Activated T-helper 1 cell treated with Interleukin-2 at 50 U/mL for 16 hours (primary cell): ENCODE measurements around the gene ACAD10.
"Not testable (repeated sequence)": the region's sequence is repeated elsewhere in the genome, so short reads cannot be mapped to it uniquely, and the experiment has no call there.

Source experiments
- DNase-seq: peaks from one replicate; pipeline ENCODE4 v3.0.0-alpha.2; 2020; ENCODE audit warnings: low read depth

The ACAD10 gene

DNA sequence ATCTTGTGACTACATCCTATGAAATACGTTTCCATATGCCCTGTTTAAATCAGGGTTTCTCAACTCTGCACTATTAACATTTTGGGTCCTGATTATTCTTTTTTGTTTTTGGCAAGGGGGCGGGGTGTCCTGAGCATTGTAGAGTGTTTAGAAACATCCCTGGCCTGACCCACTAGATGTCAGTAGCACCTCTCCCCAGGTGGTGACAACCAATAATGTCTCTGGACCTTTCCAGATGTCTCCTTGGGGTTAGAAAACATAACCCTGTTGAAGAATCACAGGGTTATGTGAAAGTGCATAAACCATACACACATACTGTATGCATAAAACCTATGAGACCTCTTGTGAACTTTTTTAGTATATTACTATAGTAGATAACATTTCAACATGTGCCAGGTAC is 1.4 kb downstream of the ACAD10 start:
- DNase-seq = no peak

DNA sequence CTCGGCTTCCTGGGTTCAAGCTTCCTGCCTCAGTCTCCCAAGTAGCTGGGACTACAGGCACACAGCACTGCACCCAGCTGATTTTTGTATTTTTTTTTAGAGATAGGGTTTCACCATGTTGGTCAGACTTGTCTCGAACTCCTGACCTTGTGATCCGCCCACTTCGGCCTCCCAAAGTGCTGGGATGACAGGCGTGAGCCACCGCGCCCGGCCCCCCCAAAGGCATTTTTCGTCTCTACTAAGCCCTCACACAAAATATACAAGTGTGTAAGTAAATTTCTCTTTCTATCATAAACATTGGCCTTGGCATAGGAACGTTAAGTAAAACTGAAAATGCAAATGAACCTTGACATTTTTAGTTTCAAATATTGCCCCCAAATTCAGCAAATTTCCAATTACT is 2.1 kb downstream of the ACAD10 start:
- DNase-seq = no peak

DNA sequence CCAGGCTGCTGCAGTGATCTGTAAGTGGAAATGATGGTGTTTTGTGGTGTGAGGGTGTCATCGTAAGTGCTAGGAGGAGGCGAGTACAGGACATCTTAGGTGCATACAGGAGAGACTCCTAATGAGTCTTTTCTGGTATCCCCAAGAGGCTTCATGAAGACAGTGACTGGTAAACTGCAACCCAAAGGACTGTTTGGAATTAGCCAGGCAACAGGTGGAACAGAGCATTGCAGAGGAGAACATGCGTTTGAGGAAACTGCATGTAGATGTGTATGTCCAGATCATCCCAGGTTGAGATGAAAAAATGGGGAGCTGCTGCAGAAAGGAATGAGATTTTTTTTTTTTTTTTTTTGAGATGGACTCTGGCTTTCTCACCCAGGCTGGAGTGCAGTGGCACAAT is 5.4 kb downstream of the ACAD10 start:
- no peak for DNase-seq

DNA sequence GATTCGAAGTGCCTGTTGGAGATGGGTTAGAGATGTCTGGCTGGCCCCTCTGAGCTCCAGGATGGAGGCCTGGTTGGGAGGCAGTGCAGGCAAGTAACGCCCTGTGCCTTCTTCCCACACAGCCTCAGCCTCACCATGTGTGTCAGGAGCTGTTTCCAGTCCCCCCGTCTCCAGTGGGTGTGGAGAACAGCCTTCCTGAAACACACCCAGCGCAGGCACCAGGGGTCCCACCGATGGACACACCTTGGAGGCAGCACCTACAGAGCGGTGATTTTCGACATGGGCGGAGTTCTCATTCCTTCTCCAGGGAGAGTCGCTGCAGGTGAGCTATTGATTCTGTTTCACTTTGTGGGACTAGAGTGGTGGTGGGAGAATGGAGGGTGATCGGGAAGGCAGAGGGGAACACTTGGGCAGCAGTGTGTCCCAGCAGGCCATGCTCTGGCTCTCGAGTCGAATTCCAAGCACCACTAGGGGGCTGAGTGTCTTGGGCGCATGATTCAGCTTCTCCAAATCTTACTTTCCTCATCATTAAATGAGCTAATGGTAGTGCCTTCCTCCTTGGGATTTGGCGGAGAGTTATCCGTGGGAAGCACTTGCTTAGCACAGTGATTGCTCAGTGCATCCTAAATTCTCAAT is 6.8 kb downstream of the ACAD10 start:
- no peak for DNase-seq

DNA sequence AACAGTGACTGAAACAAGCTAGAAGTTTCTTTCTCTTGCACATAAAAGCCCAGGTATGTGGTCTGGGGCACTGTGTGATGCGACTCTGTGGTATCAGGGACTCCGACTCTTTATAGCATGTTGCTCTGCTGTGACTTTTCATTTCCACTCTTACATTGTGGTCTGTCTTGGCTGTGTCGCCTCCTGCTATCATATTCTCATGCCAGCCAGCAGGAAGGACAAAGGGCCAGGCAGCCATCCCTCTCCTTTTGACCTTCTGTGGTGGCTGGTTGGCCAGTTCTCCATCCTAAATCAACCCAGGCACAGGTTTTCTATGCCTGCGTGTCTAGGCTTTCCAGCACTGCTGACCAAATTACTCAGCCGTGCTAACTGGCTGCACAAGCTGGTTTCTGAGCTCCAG is 8.0 kb downstream of the ACAD10 start:
- DNase-seq = no peak

DNA sequence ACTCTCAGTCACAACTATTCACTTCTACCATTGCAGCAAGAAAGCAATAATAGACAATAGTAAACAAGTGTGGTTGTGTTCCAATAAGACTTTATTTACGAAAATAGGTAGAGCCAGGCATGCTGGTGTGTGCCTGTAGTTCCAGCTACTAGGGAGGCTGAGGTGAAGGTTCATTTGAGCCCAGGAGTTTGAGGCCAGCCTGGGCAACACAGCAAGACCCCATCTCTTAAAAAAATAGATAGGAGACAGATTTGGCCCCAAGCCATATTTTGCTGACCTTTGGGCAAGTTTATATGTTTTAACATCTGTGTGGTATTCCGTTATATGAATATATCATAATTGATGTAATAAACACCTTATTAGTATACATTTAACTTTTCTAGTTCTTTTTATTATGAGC is 14.1 kb downstream of the ACAD10 start:
- DNase-seq = no peak

DNA sequence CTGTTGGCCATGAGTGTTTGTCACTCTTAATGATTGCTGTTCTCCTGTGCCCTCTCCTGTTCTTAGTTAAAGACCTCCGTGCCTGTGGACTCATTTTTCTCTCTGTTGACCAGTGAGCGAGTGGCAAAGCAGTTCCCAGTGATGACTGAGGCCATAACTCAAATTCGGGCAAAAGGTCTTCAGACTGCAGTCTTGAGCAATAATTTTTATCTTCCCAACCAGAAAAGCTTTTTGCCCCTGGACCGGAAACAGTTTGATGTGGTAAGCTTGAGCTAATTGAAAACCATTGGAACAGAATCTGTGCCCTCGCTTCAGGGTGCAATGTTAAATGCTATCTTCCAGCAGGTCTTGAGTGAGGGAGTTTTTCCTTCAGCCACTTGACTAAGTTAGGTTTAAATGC is 19.8 kb downstream of the ACAD10 start:
- DNase-seq = no peak

DNA sequence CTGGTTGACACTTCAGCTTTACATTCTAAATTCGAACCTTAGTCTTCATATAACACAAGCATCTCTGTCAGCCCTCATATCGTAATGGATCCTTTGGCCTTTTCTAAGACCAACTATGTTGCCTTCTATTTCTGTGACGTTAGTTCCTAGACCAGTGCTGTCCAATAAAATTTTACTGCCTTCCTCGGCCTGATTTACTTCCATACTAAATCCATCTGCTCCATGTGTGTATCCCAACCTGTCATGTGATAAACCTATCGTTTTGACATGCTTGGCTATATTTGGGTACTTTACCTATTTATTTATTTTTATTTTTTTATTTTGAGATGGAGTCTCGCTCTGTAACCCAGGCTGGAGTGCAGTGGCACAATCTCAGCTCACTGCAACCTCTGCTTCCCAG is 20.3 kb downstream of the ACAD10 start:
- no peak for DNase-seq

DNA sequence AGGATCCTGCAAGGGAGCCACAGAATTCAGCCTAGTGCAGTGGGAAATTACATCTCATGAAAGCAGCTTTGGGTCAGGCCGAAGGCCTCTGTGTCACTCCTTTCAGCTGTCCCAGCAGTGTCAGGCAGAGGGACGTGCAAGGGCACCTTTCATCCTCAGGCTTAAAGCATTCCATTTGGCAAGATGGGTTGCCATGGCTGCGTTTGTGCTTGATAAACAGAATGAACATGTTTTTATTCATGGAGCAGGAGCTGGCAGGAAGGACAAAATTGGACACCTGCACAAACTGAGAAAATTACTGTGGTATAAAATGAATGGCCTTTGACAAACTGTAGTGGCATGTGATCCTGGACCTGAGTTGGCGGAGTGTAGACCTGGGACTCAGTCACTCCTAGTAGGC is 29.4 kb downstream of the ACAD10 start:
- no peak for DNase-seq

DNA sequence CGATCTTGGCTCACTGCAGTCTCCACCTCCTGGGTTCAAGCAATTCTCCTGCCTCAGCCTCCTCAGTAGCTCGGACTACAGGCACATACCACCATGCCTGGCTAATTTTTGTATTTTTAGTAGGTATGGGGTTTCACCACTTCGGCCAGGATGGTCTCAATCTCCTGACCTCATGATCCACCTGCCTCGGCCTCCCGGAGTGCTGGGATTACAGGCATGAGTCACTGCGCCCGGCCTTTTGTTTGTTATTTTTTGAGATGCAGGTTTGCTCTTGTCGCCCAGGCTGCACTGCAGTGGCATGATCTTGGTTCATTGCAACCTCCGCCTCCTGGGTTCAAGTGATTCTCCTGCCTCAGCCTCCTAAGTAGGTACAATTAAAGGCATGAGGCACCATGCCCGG is 33.5 kb downstream of the ACAD10 start:
- DNase-seq = not testable (repeated sequence)

DNA sequence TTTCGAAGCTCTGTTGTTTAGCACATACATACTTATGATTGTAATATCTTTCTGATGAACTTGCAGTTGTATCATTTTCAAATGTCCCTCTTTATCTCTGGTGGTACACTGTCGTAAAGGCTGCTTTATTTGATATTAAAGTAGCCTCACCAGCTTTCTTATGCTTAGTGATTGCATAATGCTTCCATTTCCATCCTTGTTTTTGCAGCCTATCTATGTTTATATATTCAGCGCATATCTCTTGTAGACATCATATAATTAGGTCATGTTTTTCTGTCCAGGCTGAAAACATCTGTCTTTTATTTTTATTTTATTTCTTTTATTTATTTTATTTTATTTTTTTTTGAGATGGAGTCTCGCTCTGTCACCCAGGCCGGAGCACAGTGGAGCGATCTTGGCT is 34.6 kb downstream of the ACAD10 start:
- no peak for DNase-seq

DNA sequence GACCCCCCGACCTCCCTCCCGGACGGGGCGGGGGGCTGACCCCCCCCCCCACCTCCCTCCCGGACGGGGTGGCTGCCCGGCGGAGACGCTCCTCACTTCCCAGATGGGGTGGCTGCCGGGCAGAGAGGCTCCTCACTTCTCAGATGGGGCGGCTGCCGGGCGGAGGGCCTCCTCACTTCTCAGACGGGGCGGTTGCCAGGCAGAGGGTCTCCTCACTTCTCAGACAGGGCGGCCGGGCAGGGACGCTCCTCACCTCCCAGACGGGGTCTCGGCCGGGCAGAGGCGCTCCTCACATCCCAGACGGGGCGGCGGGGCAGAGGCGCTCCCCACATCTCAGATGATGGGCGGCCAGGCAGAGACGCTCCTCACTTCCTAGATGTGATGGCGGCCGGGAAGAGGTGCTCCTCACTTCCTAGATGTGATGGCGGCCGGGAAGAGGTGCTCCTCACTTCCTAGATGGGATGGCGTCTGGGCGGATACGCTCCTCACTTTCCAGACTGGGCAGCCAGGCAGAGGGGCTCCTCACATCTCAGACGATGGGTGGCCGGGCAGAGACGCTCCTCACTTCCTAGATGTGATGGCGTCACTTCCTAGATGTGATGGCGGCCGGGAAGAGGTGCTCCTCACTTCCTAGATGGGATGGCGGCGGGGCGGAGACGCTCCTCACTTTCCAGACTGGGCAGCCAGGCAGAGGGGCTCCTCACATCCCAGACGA is 38.0 kb downstream of the ACAD10 start:
- DNase-seq = not testable (repeated sequence)

DNA sequence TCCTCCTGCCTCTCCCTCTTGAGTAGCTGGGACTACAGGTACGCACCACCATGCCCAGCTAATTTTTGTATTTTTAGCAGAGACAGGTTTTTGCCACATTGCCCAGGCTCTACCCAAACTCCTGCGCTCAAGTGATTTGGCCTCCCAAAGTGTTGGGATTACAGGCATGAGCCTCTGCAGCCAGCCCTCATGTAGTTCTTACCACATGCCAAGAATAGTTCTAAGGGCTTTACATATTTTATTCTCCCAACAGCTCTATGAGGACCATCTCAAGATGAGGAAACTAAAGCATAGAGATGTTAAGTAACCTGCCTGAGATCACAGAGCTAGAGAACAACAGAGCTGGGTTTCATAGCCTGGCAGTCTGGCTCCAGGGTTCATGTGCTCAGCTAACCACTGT is 42.9 kb downstream of the ACAD10 start:
- no peak for DNase-seq

DNA sequence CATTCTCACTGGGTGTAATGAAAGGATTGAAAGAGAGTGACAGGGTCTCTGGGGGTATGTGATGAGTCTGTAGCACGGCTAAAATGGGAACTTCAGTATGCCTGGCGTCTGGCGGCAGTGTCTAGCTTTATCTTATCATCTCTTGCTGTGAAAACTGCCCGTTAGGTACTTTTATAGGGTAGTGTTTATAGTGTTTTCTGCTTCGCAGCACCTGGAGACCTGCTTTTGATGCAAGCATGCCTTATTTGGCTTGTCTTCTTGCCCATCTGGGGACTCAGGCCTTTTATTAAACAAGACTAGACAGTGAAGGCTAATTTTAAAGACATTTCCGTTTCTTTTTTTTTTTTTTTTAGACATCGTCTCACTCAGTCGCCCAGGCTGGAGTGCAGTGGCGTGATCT is 44.6 kb downstream of the ACAD10 start:
- no peak for DNase-seq

DNA sequence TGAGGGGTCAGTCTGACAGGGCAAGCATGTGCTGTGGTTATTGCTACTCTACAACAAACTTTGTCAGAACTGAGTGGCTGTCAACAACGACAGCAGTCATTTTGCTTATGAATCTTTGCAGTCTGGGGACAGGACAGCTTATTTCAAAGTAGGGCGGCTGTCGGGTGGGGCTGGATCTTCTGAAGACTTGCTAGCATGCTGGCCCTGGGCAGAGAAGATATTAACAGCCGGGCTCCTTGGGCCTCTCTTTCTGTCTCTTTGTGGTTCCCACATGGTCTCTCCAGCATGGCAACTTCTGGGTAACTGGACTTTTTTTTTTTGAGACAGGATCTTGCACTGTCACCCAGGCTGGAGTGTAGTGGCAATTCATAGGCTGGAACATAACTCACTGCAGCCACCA is 46.9 kb downstream of the ACAD10 start:
- no peak for DNase-seq

DNA sequence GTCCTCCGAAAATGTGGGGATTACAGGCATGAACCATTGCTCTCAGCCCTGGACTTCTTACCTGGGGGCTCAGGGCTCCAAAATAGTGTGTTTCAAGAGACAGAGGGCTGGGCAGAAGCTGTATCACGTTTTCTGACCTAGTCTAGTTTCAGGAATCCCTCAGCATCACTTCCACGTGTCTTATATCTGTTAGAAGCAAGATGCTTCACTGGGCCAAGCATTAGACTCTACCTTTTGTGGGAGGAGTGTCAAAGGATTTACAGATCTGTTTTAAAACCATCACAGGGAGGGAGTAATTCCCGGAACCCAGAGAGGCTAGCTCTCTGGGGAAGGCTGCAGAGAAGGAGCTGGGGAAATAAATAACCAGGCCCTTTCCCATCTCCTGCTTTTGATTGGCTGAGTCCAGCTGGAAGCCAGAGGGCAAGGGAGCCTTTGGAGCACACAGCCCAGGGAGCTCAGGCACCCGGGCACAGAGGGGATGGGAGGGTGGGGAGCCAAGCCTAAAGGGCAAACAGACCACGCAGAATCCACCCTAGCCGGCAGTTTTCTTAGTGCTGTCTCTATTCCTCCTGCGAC is 47.6 kb downstream of the ACAD10 start:
- no peak for DNase-seq

DNA sequence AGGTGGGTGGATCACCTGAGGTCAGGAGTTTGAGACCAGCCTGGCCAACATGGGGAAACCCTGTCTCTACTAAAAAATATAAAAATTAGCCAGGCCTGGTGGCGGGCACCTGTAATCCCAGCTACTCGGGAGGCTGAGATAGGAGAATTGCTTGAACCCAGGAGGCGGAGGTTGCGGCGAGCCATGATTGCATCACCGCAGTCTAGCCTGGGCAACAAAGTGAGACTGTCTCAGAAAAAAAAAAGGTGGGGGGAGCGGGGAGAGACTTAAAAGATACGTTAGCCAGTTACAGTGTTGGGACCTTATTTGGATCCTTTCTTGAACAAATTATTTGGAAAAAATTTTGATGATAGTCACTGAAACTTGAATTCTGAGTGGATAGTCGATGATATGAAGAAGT is 53.7 kb downstream of the ACAD10 start:
- not testable (repeated sequence) for DNase-seq

DNA sequence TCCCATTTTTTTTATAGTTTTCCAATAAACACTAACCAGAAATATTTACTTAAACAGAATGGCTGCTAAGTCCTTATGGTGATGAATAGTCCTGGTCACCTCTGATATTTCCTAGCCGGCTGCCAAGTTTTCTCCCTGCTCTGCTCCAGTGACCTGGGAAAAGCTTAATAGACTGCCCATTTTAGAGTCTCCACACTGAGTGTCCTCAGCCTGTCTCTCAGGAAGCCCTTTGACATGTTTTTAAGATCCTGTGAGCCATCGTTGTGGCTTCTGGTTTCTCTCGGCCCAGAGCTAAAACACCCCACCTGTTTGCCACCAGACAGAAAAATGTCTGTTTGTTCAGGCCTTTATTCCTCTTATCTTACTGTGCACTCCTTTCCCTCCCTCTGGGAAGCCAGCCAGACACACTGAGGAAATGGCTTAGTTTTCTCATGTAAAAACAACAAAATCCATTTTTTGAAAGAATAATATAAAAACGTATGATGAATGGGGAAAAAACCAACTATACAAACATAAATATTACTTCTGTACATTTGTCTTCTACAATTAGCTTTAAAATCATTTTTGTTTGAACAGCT is 55.5 kb downstream of the ACAD10 start:
- DNase-seq = no peak

DNA sequence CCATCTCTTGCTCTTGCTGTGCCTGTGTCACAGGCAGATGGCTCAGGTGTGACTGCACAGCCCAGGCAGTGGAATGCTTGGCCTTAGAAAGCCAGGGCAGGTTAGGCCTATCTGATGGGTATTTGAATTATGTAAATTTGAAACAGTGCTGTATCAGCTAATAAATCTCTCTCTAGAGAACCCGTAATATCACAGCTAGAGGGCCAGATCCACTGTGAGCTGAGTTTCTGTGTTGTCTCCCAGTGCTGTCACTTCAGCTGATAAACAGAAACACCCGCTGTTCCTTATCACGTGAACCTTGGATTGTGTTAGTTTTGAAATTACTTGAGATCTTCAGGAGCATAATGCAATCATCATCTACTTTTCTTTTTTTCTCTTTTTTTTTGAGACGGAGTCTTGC is 59.4 kb downstream of the ACAD10 start:
- no peak for DNase-seq

DNA sequence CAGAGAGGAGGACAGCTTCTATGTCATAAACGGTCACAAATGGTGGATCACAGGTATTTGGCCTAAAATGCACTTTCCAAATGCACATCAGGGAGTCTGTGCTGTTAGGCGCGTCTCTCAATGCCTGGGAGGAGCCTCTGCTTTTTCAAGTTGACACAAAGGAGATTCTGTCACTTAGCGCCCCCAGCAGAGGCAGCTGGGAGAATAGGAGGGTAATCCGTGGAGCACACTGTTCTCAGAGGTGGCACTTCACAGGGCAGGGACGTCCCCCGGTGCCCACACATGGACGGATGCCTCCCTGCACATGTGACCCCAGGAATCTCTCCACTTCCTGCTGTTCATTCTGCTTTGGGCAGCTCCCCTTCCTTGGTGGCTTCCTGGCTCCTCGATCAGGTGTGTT is 61.5 kb downstream of the ACAD10 start:
- DNase-seq = no peak

DNA sequence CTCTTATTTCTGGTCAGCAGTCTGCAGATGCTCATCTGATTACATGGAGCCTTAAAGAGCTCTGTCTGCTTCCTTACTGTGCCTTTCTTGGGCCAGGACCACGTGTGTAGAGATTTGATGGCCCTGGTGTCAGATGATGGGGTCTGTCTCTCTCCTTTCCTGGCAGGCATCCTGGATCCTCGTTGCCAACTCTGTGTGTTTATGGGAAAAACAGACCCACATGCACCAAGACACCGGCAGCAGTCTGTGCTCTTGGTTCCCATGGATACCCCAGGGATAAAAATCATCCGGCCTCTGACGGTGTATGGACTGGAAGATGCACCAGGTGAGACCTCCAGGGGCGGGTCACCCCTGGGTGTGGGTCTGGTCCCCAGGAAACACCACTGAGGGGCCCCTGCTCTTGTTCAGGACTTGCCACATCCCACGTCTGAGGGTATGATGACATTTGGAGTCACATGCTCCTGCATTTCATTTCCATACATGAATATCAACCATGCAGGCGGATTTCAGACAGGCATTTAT is 62.4 kb downstream of the ACAD10 start:
- no peak for DNase-seq

DNA sequence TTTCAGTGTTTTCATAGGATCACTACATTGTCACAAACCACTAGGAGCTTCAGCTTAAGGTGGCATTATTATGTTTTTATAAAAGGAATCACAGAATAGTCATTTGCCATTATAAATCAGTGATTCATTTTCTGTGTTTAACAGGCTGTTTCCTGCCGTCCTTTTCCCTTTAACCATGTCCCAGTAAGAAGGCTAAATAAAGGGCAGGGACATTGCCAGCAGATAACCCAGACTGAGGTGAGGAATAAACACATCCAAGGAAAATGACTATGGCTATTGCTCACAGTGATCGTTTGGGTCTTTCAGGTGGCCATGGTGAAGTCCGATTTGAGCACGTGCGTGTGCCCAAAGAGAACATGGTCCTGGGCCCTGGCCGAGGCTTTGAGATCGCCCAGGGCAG is 63.0 kb downstream of the ACAD10 start:
- DNase-seq = no peak

DNA sequence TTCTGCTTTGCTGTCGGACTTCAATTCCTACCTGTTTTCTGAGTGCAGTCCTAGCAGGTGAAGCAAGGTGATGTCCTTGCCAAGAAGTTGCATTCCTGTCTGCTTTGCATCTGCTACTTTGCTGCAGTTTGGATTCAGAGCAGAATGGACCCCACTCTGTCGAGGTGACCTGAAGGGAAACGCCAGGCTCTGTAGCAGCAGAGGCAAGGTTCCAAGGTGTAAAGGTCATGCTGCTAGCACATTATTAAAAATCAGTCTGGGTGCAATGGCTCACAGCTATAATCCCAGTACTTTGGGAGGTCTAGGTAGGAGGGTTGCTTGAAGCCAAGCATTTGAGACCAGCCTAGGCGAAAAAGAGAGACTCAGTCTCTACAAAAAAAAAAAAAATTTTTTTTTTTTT is 63.5 kb downstream of the ACAD10 start:
- no peak for DNase-seq
